Measurements from ENCODE around the gene CHPF2.

CHPF2 gene

DNA sequence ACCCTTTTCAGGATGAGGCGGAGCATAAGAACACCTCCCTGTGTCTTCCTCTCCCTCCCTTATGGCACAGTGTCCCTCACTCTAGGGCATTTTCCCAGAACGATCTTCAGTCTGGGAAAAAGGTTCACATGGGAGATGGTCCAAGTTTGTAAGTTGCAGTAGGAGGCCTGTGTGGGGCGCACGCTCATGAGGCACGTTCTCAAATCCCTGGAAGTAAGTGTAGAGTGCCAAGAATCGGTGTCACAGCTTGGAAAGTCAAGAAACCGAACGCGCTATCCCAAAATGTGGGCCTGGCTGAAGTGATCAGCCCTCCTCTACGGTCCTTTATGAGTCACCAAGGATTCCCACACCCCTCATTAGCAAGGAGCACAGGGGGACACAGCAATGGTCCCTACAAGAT lies 40.1 kb downstream of the CHPF2 start:
- no peak for DNase-seq (ENCODE audit: low read depth)
- no peak overlapping the region for H3K4me3 ChIP-seq (ENCODE audit: control insufficient read depth, low read depth, low read length)
- TF ChIP-seq, protein P1, sequence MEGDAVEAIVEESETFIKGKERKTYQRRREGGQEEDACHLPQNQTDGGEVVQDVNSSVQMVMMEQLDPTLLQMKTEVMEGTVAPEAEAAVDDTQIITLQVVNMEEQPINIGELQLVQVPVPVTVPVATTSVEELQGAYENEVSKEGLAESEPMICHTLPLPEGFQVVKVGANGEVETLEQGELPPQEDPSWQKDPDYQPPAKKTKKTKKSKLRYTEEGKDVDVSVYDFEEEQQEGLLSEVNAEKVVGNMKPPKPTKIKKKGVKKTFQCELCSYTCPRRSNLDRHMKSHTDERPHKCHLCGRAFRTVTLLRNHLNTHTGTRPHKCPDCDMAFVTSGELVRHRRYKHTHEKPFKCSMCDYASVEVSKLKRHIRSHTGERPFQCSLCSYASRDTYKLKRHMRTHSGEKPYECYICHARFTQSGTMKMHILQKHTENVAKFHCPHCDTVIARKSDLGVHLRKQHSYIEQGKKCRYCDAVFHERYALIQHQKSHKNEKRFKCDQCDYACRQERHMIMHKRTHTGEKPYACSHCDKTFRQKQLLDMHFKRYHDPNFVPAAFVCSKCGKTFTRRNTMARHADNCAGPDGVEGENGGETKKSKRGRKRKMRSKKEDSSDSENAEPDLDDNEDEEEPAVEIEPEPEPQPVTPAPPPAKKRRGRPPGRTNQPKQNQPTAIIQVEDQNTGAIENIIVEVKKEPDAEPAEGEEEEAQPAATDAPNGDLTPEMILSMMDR (IDR thresholded peaks at IDR 0.05; ENCODE audit: control insufficient read depth, insufficient read depth, low read depth, low read length, missing control alignments), result no peak

DNA sequence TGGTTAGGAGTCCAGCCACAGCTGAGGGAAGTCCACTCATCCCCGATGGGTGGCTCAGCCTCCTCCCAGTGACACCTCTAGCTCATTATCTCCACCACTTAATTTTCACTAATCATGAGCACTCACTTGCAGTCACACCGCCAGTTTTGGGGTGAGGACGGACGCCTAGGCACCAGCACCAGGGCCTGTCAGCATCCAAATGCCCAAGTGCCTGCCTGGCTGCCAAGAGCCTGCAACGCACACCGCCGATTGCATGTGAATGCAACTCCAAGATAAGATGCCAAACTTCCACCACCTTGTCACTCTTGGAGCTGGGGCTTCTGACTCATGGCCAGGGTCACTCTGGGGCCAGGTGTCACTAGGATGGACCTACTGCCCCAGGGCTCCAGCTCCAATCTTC lies 40.6 kb downstream of the CHPF2 start:
- TF ChIP-seq, protein P1 (IDR thresholded peaks at IDR 0.05; ENCODE audit: control insufficient read depth, insufficient read depth, low read depth, low read length, missing control alignments), result no peak
- H3K4me3 ChIP-seq (ENCODE audit: control insufficient read depth, low read depth, low read length), result no peak overlapping the region
- DNase-seq (ENCODE audit: low read depth), result no peak

DNA sequence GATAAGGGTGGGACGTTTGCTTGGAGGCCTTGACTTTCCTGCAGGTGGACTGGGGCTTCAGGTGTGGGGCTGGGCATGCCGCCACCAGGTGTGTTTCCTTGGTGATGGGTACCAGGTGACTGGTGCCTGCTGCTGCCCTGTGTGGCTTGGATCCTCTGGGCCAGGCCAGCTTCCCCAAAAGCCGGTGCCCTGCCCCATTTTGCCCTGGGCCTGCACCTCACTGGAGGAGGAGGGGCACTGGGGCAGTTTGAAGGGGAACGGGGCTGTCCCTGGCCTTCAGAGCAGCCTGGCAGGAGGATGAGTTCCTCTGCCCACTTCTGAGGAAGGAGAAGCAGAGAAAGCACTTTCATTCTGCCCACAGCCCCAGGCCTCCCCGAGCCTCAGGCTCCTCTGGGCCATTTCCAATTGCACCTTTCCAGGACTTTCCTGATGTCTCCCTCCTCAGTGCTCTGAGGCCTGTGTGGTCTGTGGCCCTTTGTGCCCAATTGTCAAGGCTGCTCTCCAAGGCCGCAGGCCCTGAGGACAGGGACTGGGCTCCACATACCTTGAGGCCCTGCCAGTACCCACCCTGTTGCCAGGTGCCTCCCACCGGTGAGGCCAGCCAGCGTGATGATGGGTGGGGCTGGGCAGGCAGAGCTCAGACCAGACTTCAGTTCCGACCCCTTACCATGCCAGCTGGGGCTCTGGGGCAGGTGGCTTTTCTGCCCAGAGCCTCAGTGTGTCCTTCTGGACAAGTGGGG lies 41.5 kb downstream of the CHPF2 start:
- DNase-seq (ENCODE audit: low read depth), result no peak
- TF ChIP-seq, protein P1 (IDR thresholded peaks at IDR 0.05; ENCODE audit: control insufficient read depth, insufficient read depth, low read depth, low read length, missing control alignments), result no peak
- no peak overlapping the region for H3K4me3 ChIP-seq (ENCODE audit: control insufficient read depth, low read depth, low read length)

DNA sequence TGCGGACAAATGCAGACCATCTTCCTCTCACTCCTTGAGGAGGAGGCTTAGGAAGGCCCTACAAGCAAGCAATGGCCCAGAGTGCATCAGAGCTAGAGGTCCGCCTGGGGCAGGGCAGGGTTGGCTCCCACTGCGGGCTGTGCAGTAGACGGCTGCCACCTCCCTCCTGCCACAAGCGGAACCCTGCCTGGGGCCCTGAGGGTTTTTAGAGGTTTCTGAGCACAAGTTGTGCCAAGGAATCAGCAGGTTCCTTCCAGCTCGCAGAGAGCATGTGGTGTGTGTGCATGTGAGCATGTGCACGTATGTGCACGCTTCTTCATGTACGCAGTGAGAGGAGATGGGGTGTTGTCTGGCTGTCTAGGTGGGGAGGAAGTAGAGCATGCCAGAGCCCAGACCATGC lies 42.1 kb downstream of the CHPF2 start:
- no peak for DNase-seq (ENCODE audit: low read depth)
- H3K4me3 ChIP-seq (ENCODE audit: control insufficient read depth, low read depth, low read length), result no peak overlapping the region
- TF ChIP-seq, protein P1 (IDR thresholded peaks at IDR 0.05; ENCODE audit: control insufficient read depth, insufficient read depth, low read depth, low read length, missing control alignments), result no peak

DNA sequence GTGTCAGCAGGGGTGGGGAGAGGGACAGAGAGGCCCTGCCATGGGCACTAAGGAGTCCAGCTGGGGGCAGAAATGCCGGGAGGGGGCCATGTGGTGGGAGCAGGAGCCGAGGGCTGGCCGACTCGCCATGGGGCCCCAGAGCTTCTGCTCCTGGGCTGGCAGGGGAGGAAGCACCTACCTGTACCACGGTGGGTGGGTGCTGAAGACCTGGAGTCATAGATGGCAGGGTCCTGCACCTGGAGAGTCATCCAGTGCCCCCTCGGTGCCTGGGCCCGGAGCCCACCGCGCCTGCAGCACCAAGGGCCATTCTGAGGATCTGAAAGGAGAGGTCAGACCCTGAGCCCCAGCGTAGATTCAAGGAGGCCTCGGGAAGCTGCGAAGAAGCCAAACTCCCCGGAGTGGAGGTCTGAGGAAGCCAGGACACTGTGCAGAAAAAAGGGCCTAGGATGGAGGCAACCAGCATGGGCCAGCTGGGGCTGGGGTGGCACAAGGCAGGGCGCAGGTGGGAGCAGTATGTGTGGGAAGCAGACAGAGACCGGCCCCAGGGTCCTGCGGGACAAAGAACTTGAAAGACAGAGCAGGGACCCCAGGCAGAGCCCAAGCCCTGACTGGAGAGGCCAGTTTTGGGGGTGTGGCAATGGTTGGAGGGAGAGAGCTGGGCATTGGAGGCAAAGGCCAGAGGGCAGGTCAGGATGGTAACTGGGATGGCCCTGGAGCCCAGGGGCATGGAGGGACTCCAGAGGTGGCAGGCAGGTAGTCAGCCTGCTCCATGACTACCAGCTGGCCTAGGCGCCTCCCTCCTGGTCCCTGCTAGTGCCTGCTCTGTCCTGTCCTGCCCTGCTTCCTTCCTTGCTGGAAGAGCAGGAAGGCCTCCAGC lies 42.9 kb downstream of the CHPF2 start:
- no peak for DNase-seq (ENCODE audit: low read depth)
- H3K4me3 ChIP-seq (ENCODE audit: control insufficient read depth, low read depth, low read length), result no peak overlapping the region
- TF ChIP-seq, protein P1 (IDR thresholded peaks at IDR 0.05; ENCODE audit: control insufficient read depth, insufficient read depth, low read depth, low read length, missing control alignments), result no peak

DNA sequence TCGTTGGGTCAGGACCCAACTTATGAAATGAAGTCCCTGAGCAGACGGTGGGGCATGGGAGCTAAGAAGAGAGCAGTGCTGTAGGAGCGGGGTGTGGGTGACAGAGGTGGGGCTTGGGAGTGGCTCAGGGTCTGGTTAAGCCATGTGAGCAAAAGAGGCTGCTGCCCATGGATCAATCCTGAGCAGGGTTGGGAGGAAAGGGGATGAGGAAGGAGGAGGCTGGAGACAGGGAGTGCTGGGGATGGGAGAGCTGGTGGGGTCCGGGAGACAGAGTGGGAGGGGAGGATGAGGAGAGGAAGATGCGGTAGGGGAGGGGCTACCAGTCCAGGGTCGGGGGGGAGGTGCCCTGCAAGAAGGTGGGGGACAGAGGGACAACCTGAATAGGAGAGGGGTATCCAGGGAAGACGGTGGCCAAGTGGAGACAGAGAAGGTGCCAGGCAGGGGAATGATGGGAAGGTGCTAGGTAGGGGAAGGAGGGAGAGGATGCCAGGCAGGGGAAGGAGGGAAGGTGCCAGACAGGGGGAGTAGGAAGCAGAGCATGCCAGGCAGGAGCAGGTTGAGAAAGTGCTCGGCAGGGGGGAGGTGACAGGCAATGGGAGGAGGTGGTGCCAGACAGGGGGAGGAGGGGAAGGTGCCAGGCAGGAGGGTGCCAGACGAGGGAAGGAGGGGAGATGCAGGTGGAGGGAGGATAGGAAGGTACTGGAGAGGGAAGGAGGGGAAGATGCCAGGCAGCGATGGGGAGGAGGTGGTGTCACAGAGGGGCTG lies 43.7 kb downstream of the CHPF2 start:
- TF ChIP-seq, protein P1 (IDR thresholded peaks at IDR 0.05; ENCODE audit: control insufficient read depth, insufficient read depth, low read depth, low read length, missing control alignments), result no peak
- no peak for DNase-seq (ENCODE audit: low read depth)
- H3K4me3 ChIP-seq (ENCODE audit: control insufficient read depth, low read depth, low read length), result no peak overlapping the region; the same call in 1 of the 2 replicates
